Measurements from ENCODE around the gene ZNF385D. TPM values are rescaled to one million over a fixed set of nuclear protein-coding genes. Genes with fewer than 3 reads are reported as not detected.

ZNF385D gene
- total RNA-seq, 1 experiment from 2014 or later: 0.28 TPM

- H3K4me2 ChIP-seq: no peak overlapping the region
- H3K27ac ChIP-seq: no peak overlapping the region
- no peaks in the 10 kb centered on the region for H3F3A ChIP-seq (ENCODE audit: insufficient read depth, low read depth)
- DNase-seq: no peak
- no peak overlapping the region for H3K4me3 ChIP-seq
- H3K4me1 ChIP-seq (replicated peaks; ENCODE audit: insufficient read depth): no peaks in the 10 kb centered on the region
- no peaks in the 10 kb centered on the region for H4K20me1 ChIP-seq (ENCODE audit: insufficient read depth)
- ChIA-PET POLR2A (ENCODE audit: unreplicated experiment) (no interaction called here), CTCF (no interaction called here)
- H2AFZ ChIP-seq: no peak overlapping the region
- no peaks in the 10 kb centered on the region for H3K9me3 ChIP-seq (ENCODE audit: insufficient read depth, low read depth)
- intact Hi-C loops (cut with micrococcal nuclease; ENCODE audit: unreplicated experiment): no loop called here
- H3K79me2 ChIP-seq (ENCODE audit: low read depth): no peaks in the 10 kb centered on the region
- TF ChIP-seq CTCF (conservative IDR thresholded peaks at IDR 0.05) (no peak), EZH2 (IDR thresholded peaks at IDR 0.05; ENCODE audit: low read depth) (no peak)
- no TSS peak for BruUV-seq (replicated peaks)
- no peaks in the 10 kb centered on the region for H3K36me3 ChIP-seq (ENCODE audit: low read depth)
- H3K9me2 ChIP-seq (ENCODE audit: insufficient read depth): no peaks in the 10 kb centered on the region; the same call in 1 of the 2 replicates
- H3K27me3 ChIP-seq (ENCODE audit: insufficient read depth, low read depth): no peaks in the 10 kb centered on the region
These were observed 288.9 kb downstream of the ZNF385D start for GRCh38 chr3:21462141-21462540.

- no peaks in the 10 kb centered on the region for H3K36me3 ChIP-seq (ENCODE audit: low read depth)
- no peak for DNase-seq
- ChIA-PET POLR2A (ENCODE audit: unreplicated experiment) (no interaction called here), CTCF (no interaction called here)
- H3K4me2 ChIP-seq: no peak overlapping the region
- no peak overlapping the region for H3K4me3 ChIP-seq
- no peaks in the 10 kb centered on the region for H3K4me1 ChIP-seq (replicated peaks; ENCODE audit: insufficient read depth)
- no peak overlapping the region for H2AFZ ChIP-seq
- H3K79me2 ChIP-seq (ENCODE audit: low read depth): no peaks in the 10 kb centered on the region
- no peak overlapping the region for H3K27ac ChIP-seq
- TF ChIP-seq CTCF (conservative IDR thresholded peaks at IDR 0.05): no peak
- no peaks in the 10 kb centered on the region for H3K27me3 ChIP-seq (ENCODE audit: insufficient read depth, low read depth)
- intact Hi-C loops (cut with micrococcal nuclease; ENCODE audit: unreplicated experiment): no loop called here
- no TSS peak for BruUV-seq (replicated peaks)
- H3K9me3 ChIP-seq (ENCODE audit: insufficient read depth, low read depth): no peaks in the 10 kb centered on the region
- no peaks in the 10 kb centered on the region for H3K9me2 ChIP-seq (ENCODE audit: insufficient read depth)
- no peaks in the 10 kb centered on the region for H3F3A ChIP-seq (ENCODE audit: insufficient read depth, low read depth)
- no peaks in the 10 kb centered on the region for H4K20me1 ChIP-seq (ENCODE audit: insufficient read depth)
These were observed 293.9 kb downstream of the ZNF385D start for GRCh38 chr3:21457084-21457483.

GRCh38 chr3:21449738-21450137 lies 301.3 kb downstream of the ZNF385D start:
- no peak overlapping the region for H3K4me3 ChIP-seq
- TF ChIP-seq CTCF (conservative IDR thresholded peaks at IDR 0.05): no peak
- TF ChIP-seq EZH2 (IDR thresholded peaks at IDR 0.05; ENCODE audit: low read depth): no peak
- H4K20me1 ChIP-seq (ENCODE audit: insufficient read depth): no peaks in the 10 kb centered on the region
- POLR2A ChIA-PET (ENCODE audit: unreplicated experiment): no interaction called here
- no peaks in the 10 kb centered on the region for H3K4me1 ChIP-seq (replicated peaks; ENCODE audit: insufficient read depth)
- DNase-seq: no peak
- intact Hi-C loops (cut with micrococcal nuclease; ENCODE audit: unreplicated experiment): no loop called here
- H3K79me2 ChIP-seq (ENCODE audit: low read depth): no peaks in the 10 kb centered on the region
- no peaks in the 10 kb centered on the region for H3K9me3 ChIP-seq (ENCODE audit: insufficient read depth, low read depth)
- no TSS peak for BruUV-seq (replicated peaks)
- no peaks in the 10 kb centered on the region for H3K27me3 ChIP-seq (ENCODE audit: insufficient read depth, low read depth)
- H3K36me3 ChIP-seq (ENCODE audit: low read depth): no peaks in the 10 kb centered on the region
- no peaks in the 10 kb centered on the region for H3K9me2 ChIP-seq (ENCODE audit: insufficient read depth)
- CTCF ChIA-PET: no interaction called here
- H3K27ac ChIP-seq: no peak overlapping the region
- no peaks in the 10 kb centered on the region for H3F3A ChIP-seq (ENCODE audit: insufficient read depth, low read depth)
- no peak overlapping the region for H3K4me2 ChIP-seq
- H2AFZ ChIP-seq: no peak overlapping the region

All from PC-9 (cell line).